OCI-LY3 (cell line): ENCODE data around the gene TCEAL8.

Experiments used
- EZH2phosphoT487 ChIP-seq: fragments of 200-600 bp; shearing (Covaris generic); IDR thresholded peaks from 2 replicates; pipeline ENCODE4 v1.6.1; 2018; ENCODE audit warnings: antibody characterized with exemption, mixed run types, low read depth
- TF ChIP-seq, protein P1 (sequence below): fragments of 200-600, 300-600 bp; sonication (generic); IDR thresholded peaks from 2 replicates; pipeline ENCODE4 v1.5.1; 2014; ENCODE audit warnings: antibody characterized with exemption, low read length, low read depth

DNA sequence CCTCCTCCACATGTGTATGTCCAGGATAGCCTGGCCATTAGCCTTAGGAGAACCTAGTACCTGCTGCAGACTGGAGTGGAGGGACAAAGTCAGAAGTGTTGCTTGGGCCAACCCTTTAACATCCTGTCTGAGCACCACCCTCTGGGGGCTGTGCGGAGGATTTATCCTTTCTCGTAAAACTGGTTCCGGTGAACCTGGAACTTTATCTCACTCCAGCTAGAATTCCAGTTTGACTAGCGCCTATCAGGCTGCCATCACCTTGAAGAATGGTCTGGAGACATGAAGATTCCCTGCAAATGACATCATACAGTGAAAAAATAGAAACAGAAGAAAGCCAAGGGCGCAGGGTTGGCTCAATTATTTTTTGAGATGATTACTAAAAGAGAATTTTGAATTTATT, 4.0 kb downstream of the TCEAL8 start:
- TF ChIP-seq, protein P1, sequence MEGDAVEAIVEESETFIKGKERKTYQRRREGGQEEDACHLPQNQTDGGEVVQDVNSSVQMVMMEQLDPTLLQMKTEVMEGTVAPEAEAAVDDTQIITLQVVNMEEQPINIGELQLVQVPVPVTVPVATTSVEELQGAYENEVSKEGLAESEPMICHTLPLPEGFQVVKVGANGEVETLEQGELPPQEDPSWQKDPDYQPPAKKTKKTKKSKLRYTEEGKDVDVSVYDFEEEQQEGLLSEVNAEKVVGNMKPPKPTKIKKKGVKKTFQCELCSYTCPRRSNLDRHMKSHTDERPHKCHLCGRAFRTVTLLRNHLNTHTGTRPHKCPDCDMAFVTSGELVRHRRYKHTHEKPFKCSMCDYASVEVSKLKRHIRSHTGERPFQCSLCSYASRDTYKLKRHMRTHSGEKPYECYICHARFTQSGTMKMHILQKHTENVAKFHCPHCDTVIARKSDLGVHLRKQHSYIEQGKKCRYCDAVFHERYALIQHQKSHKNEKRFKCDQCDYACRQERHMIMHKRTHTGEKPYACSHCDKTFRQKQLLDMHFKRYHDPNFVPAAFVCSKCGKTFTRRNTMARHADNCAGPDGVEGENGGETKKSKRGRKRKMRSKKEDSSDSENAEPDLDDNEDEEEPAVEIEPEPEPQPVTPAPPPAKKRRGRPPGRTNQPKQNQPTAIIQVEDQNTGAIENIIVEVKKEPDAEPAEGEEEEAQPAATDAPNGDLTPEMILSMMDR = no peak
- TF ChIP-seq EZH2phosphoT487 = no peak
